GM13976 (cell line): ENCODE measurements around the gene ADAR.

ENCODE experiments used
- DNase-seq: peaks from one replicate; pipeline ENCODE4 v3.0.0; 2012; ENCODE audit warnings: low spot score
- CTCF ChIP-seq: IDR thresholded peaks from 2 replicates; pipeline ENCODE4 v1.5.1; 2012; ENCODE audit warnings: borderline replicate concordance, mild to moderate bottlenecking; ENCODE audit not compliant: insufficient read depth; ENCODE audit errors: extremely low read depth, missing control alignments, control extremely low read depth
- in situ Hi-C: fragments of 300-500 bp; cut with MboI; formaldehyde crosslinking; loops from one replicate; pipeline ENCODE4 v1.12.0; 2022; ENCODE audit warnings: low sequenced_read_pairs, mixed read lengths, inconsistent platforms; ENCODE audit not compliant: unreplicated experiment

ADAR gene

GRCh38 chr1:154584267-154584994 lies 23.6 kb downstream of the ADAR start:
- in situ Hi-C loops: no loop called here
- DNase-seq: no peak
- no peak for TF ChIP-seq CTCF

GRCh38 chr1:154583773-154584172 lies 24.2 kb downstream of the ADAR start:
- no peak for DNase-seq
- no peak for TF ChIP-seq CTCF
- in situ Hi-C loops: no loop called here

GRCh38 chr1:154582885-154583284 lies 25.1 kb downstream of the ADAR start:
- in situ Hi-C loops: no loop called here
- DNase-seq: no peak

GRCh38 chr1:154581766-154582165 lies 26.2 kb downstream of the ADAR start:
- TF ChIP-seq CTCF: no peak
- DNase-seq: no peak
- in situ Hi-C loops: no loop called here

More at GRCh38 chr1:154582885-154583284, 25.1 kb downstream of the ADAR start:
- no peak for TF ChIP-seq CTCF

GRCh38 chr1:154579374-154579773 lies 28.6 kb downstream of the ADAR start:
- TF ChIP-seq CTCF: no peak
- in situ Hi-C loops: no loop called here

GRCh38 chr1:154578058-154578418 lies 29.9 kb downstream of the ADAR start:
- no peak for TF ChIP-seq CTCF
- no peak for DNase-seq
- in situ Hi-C loops: no loop called here

More at GRCh38 chr1:154579374-154579773, 28.6 kb downstream of the ADAR start:
- no peak for DNase-seq
